Heart right ventricle (tissue), 16 donors: ENCODE measurements around the gene USP14. TPM values are rescaled to one million over a fixed set of nuclear protein-coding genes. Genes with fewer than 3 reads are reported as not detected.

ENCODE experiments used
- ATAC-seq, 8 donors: fragments of 200-7000 bp; cut with Tn5 transposase; one replicate each; pipeline ENCODE4 v1.9.1; 2020; ENCODE audit warnings: mild to moderate bottlenecking in 8 of 8, moderate library complexity in 8 of 8, moderate number of reproducible peaks in 1 of 8
- DNase-seq, 2 donors: peaks; one replicate each; pipeline ENCODE4 v3.0.0-alpha.2; 2020
- H3K27ac ChIP-seq, 10 donors: fragments of 200-600 bp; sonication (generic) in 2 of 10; one replicate each; pipeline versions ENCODE4 v1.5.0 to v1.8.0; 2020 to 2022; ENCODE audit warnings: mild to moderate bottlenecking in 3 of 10
- H3K27me3 ChIP-seq, 7 donors: fragments of 200-600 bp; one replicate each; pipeline ENCODE4 v1.8.0; 2021 to 2022; ENCODE audit warnings: mild to moderate bottlenecking in 2 of 7
- H3K36me3 ChIP-seq, 9 donors: fragments of 200-600 bp; sonication (generic) in 1 of 9; one replicate each; pipeline versions ENCODE4 v1.5.0 to v1.8.0; 2020 to 2022; ENCODE audit warnings: mild to moderate bottlenecking in 2 of 9
- H3K4me1 ChIP-seq, 9 donors: fragments of 200-600 bp; sonication (generic) in 1 of 9; one replicate each; pipeline versions ENCODE4 v1.5.0 to v1.8.0; 2020 to 2022; ENCODE audit warnings: mild to moderate bottlenecking in 4 of 9
- H3K4me3 ChIP-seq, 10 donors: fragments of 200-600 bp; sonication (generic) in 2 of 10; one replicate each; pipeline versions ENCODE4 v1.5.0 to v1.8.0; 2020 to 2022; ENCODE audit warnings: mild to moderate bottlenecking in 7 of 10, moderate library complexity in 2 of 10
- H3K9me3 ChIP-seq, 11 donors: fragments of 200-600 bp in 10 of 11; sonication (generic) in 2 of 11; one replicate each; pipeline versions ENCODE4 v1.5.0 to v1.8.0; 2013 to 2022; ENCODE audit warnings: mild to moderate bottlenecking in 2 of 11, control low read depth in 1 of 11, moderate library complexity in 1 of 11
- WGBS, 2 donors: extraction: QIAGEN DNeasy Blood & Tissue Kit; methylation state at CpG; one replicate each; pipeline ENCODE4 v1.1.7; 2013; ENCODE audit warnings: inconsistent platforms in 1 of 2; 5-methylcytosine and 5-hydroxymethylcytosine counted together
- intact Hi-C, 10 donors: fragments of 100-400 bp; cut with DNase I; formaldehyde crosslinking; loops; one replicate each; pipeline versions ENCODE4 v1.11.1 to v1.14.2; 2022
- polyA plus RNA-seq, 2 donors: library from polyadenylated mRNA; stranded (reverse); fragments of 200-250 nt; gene quantifications; one replicate each; pipeline ENCODE4 v1.2.3, GENCODE V29; 2013
- total RNA-seq, 10 donors: library from RNA; stranded (reverse); fragmentation: NEBNext Ultra II Directional in 3 of 10; extraction: Animal tissue kit (Norgen Biotek cat#: 25700) in 3 of 10; gene quantifications; one replicate each; pipeline versions ENCODE4 v1.2.1 to v1.2.4, GENCODE V29; 2021 to 2023
- TF ChIP-seq, protein P1 (sequence below), 9 donors: fragments of 200-600 bp; sonication (generic) in 2 of 9; IDR thresholded peaks; one replicate each; pipeline versions ENCODE4 v1.5.0 to v1.8.0; 2021 to 2022; ENCODE audit warnings: antibody characterized with exemption in 9 of 9, mild to moderate bottlenecking in 5 of 9, moderate library complexity in 1 of 9
- donor health status: Arrhythmogenic right ventricular cardiomyopathy.
- donor health status: ischemic (EF 13 %, LVEDD 7.1; RV severe dilation, severe dysfunction).
- donor health status: healthy with polysubstance abuse.
- donor health status: DM: no; HTN: yes; CAD: no.
- donor health status: DM: no; HTN: no; CAD: no.
- donor health status: ischemic (EF 25% LVEDD 6.9; RV normal size, moderate dysfunction).
- donor health status: ischemic (EF 25% LVEDD 5.7; RV mildly dilated, moderate dysfunction).
- donor health status: healthy.
- donor health status: DM: yes; HTN: yes; CAD: no.
- donor health status: Ischemic cardiomyopathy.
- donor health status: ischemic (EF 35%, LVEDD 5.7; RV mildly dilated, moderate dysfunction).
- donor health status: nonischemic (EF 11% LVEDD 7.7; RV severe dilation, severe dysfunction).
- donor health status: DM: yes; HTN: yes; CAD: no.
- donor health status: PGD.
- donor health status: ischemic (EF 29% LVEDD 5.4; RV normal size, mild dysfunction).
- donor health status: nonischemic (EF 23%, LVEDD 6.1; RV moderate dilation, normal function).

Gene USP14
- total and polyA plus RNA-seq, 12 donors = 15.3 to 53.3 (median 48.4) TPM

DNA sequence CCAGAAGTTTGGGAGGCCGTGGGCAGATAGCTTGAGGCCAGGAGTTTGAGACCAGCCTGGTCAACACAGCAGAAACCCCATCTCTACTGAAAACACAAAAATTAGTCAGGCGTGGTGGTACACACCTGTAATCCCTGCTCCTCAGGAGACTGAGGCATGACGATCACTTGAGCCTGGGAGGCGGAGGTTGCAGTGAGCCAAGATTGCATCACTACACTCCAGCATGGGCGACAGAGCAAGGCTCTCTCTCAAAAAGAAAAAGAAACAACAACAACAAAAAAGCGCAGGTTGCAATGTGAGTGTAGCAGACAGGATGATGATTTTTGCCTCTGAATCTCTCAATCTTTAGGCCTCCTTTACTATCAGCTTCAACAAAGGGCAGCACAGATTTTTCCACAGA, 2.7 kb upstream of the USP14 start:
- H3K27ac ChIP-seq = no peak overlapping the region
- peaks cover 0 to 10% (median 2%) of the 10 kb centered on the region in 7 donors for H3K27me3 ChIP-seq
- H3K9me3 ChIP-seq = no peaks in the 10 kb centered on the region
- no peaks in the 10 kb centered on the region for H3K36me3 ChIP-seq
- ATAC-seq (no peak), DNase-seq (no peak)
- WGBS, 2 donors = 85 to 87% methylated on average over 6 of the region's 6 CpGs
- H3K4me3 ChIP-seq = no peak overlapping the region
- peaks cover 0 to 22% (median 16%) of the 10 kb centered on the region in 9 donors for H3K4me1 ChIP-seq
- intact Hi-C loops = no loop called here
- TF ChIP-seq, protein P1, sequence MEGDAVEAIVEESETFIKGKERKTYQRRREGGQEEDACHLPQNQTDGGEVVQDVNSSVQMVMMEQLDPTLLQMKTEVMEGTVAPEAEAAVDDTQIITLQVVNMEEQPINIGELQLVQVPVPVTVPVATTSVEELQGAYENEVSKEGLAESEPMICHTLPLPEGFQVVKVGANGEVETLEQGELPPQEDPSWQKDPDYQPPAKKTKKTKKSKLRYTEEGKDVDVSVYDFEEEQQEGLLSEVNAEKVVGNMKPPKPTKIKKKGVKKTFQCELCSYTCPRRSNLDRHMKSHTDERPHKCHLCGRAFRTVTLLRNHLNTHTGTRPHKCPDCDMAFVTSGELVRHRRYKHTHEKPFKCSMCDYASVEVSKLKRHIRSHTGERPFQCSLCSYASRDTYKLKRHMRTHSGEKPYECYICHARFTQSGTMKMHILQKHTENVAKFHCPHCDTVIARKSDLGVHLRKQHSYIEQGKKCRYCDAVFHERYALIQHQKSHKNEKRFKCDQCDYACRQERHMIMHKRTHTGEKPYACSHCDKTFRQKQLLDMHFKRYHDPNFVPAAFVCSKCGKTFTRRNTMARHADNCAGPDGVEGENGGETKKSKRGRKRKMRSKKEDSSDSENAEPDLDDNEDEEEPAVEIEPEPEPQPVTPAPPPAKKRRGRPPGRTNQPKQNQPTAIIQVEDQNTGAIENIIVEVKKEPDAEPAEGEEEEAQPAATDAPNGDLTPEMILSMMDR (IDR thresholded peaks at IDR 0.05) = no peak

DNA sequence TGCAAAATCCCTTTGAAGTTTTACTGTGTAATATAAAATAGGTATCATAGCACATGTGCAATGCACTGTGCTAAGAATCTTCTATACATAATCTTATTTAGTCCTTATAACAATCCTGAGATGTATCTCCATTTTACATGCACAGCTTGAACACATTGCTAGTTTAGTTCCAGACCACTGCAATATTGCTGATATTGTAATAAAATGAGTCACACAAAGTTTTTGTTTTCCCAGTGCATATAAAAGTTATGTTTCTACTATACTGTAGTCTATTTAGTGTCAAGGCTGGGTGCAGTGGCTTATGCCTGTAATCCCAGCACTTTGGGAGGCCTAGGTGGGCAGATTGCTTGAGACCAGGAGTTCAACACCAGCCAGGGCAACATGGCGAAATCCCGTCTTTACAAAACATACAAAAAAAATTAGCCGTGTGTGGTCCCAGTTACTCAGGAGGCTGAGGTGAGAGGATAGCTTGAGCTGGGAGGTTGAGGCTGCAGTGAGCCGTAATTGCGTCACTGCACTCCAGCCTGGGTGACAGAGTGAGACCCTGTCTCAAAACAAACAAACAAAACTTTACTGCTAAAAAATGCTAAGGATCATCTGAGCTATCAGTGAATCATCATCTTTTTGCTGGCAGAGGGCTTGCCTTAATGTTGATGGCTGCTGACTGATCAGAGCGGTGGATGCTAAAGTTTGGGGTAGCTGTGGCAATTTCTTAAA, 1.7 kb upstream of the USP14 start:
- H3K27ac ChIP-seq = no peak overlapping the region
- TF ChIP-seq, protein P1 (IDR thresholded peaks at IDR 0.05) = no peak
- H3K36me3 ChIP-seq = peaks cover 0 to 4% (median 0%) of the 10 kb centered on the region in 9 donors
- no peaks in the 10 kb centered on the region for H3K9me3 ChIP-seq
- WGBS, 2 donors = 92 to 95% methylated on average over 6 of the region's 6 CpGs
- H3K4me1 ChIP-seq = peaks cover 0 to 31% (median 24%) of the 10 kb centered on the region in 9 donors
- H3K27me3 ChIP-seq = peaks cover 0 to 6% (median 0%) of the 10 kb centered on the region in 7 donors
- H3K4me3 ChIP-seq = no peak overlapping the region
- DNase-seq = no peak
- no peak for ATAC-seq
- intact Hi-C loops = no loop called here

DNA sequence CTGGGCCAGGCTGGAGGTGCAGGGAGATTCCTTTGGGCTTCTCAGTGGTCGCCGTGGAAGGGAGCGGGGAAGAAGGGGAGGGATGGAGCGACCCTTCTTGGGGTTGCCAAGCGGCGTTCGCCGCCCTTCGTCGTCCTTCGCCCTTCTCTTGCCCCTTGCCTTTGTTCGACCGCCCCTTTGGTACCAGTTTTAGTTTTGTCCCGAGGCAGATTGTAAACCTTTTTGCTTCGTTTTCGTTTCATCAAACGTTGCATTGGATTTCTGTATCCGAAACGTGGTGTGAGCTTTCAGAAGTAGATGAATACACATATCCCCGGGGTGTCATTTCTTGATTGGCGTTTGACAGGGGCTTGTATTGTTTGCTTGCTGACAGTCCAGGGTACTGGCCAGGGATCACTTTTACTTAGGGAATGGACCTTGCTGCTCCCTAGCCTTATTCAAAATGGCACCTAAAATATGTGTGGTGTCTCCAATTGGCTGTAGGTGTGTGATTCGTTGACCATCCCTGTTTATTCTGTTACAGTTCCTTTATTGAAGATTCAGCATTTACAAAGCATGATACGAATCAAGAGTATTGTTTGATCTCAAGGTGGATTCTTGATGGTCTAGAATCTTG, 788 bp downstream of the USP14 start:
- peak overlapping the region; percentile 90 to 99 (median 96) for H3K4me3 ChIP-seq
- TF ChIP-seq, protein P1 (IDR thresholded peaks at IDR 0.05) = no peak
- no peaks in the 10 kb centered on the region for H3K27me3 ChIP-seq
- H3K27ac ChIP-seq = peak overlapping the region; percentile 20 to 91 (median 90)
- intact Hi-C loops = no loop called here
- DNase-seq = no peak
- 3% methylated on average over 23 of the region's 23 CpGs for WGBS, 2 donors
- peaks cover 0 to 31% (median 24%) of the 10 kb centered on the region in 9 donors for H3K4me1 ChIP-seq
- H3K36me3 ChIP-seq = peaks cover 0 to 19% (median 0%) of the 10 kb centered on the region in 9 donors
- H3K9me3 ChIP-seq = no peaks in the 10 kb centered on the region
- ATAC-seq = peak in 1 of 8 donors; percentile 0

DNA sequence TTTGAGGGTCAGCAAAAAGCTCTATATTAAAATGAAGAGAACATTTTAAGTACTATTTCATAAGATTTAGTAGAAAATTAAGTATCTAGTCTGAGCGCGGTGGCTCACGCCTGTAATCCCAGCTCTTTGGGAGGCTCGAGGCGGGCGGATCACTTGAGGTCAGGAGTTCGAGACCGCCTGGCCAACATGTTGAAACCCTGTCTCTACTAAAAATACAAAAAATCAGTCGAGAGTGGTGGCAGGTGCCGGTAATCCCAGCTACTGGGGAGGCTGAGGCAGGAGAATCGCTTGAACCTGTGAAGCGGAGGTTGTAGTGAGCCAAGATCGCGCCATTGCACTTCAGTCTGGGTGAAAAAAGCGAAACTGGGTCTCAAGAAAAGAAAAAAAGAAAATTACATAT, 1.6 kb downstream of the USP14 start:
- Histone ChIP-seq H3K27me3 (no peaks in the 10 kb centered on the region), H3K4me1 (peaks cover 0 to 31% (median 24%) of the 10 kb centered on the region in 9 donors), H3K36me3 (peaks cover 0 to 27% (median 0%) of the 10 kb centered on the region in 9 donors), H3K27ac (no peak overlapping the region), H3K9me3 (no peaks in the 10 kb centered on the region), H3K4me3 (peak overlapping the region in 6 of 10 donors; percentile 93 to 99 (median 96))
- 96 to 97% methylated on average over 15 of the region's 15 CpGs for WGBS, 2 donors
- intact Hi-C loops = no loop called here
- no peak for DNase-seq
- TF ChIP-seq, protein P1 (IDR thresholded peaks at IDR 0.05) = no peak
- ATAC-seq = no peak
